Testis (tissue), 3 donors: ENCODE measurements around the gene CDCA8. TPM values are rescaled to one million over a fixed set of nuclear protein-coding genes. Genes with fewer than 3 reads are reported as not detected.
A peak's percentile ranks its signal among the peaks of the same experiment; 100 is the strongest.

ENCODE experiments used
- DNase-seq: peaks from one replicate; pipeline ENCODE4 v3.0.0-alpha.2; 2019
- H3K27ac ChIP-seq, 2 donors: fragments of 200-600 bp; sonication (generic); one replicate each; pipeline ENCODE4 v1.5.1; 2019
- H3K27me3 ChIP-seq: fragments of 200-600 bp; sonication (generic); one replicate; pipeline ENCODE4 v1.5.1; 2019
- H3K36me3 ChIP-seq: fragments of 200-600 bp; sonication (generic); one replicate; pipeline ENCODE4 v1.5.1; 2017; ENCODE audit warnings: low read depth; ENCODE audit errors: missing control alignments
- H3K4me1 ChIP-seq: fragments of 200-600 bp; sonication (generic); one replicate; pipeline ENCODE4 v1.5.1; 2019
- H3K4me3 ChIP-seq, 2 donors: fragments of 200-600 bp; sonication (generic); one replicate each; pipeline ENCODE4 v1.5.1; 2017 to 2019
- H3K9me3 ChIP-seq: fragments of 200-600 bp; sonication (generic); one replicate; pipeline ENCODE4 v1.5.1; 2017
- POLR2A ChIP-seq: fragments of 450-650 bp; IDR thresholded peaks from one replicate; pipeline ENCODE4 v1.6.1; 2017; ENCODE audit warnings: antibody characterized with exemption, mild to moderate bottlenecking, moderate library complexity
- WGBS, 2 donors: methylation state at CpG; one replicate each; pipeline ENCODE4 v1.1.5; 2018; 5-methylcytosine and 5-hydroxymethylcytosine counted together
- intact Hi-C: fragments of 100-400 bp; cut with DNase I; formaldehyde crosslinking; loops from one replicate; pipeline ENCODE4 v1.15.1; 2023; ENCODE audit warnings: low total_unique reads
- polyA plus RNA-seq: library from polyadenylated mRNA; stranded (reverse); fragments of 350-450 nt; fragmentation: Illumina TruSeq; extraction: RNeasy Lipid Tissue Mini Kit (QIAGEN cat#74804); gene quantifications from one replicate; pipeline ENCODE4 v1.2.3, GENCODE V29; 2014; ENCODE audit warnings: low read depth, low replicate concordance; ENCODE audit not compliant: insufficient read depth
- small RNA-seq, 2 donors: library from RNA; depleted of rRNA; stranded (forward); fragments of <200 nt; gene quantifications; one replicate each; pipeline ENCODE3, GENCODE V24; 2016
- total RNA-seq, 2 donors: library from RNA; depleted of rRNA; stranded (reverse); fragments of >200 nt; gene quantifications; one replicate each; pipeline ENCODE4 v1.2.3, GENCODE V29; 2016
- TF ChIP-seq, protein P1 (sequence below), 3 experiments: fragments of 450-650 bp in 2 of 3; fragments of 200-600 bp in 1 of 3; sonication (generic) in 1 of 3; IDR thresholded peaks; one replicate each; pipeline ENCODE4 v1.5.1; 2016 to 2019; ENCODE audit warnings: antibody characterized with exemption in 3 of 3, mild to moderate bottlenecking in 2 of 3, moderate library complexity in 1 of 3

CDCA8 gene
- total and polyA plus RNA-seq, 3 donors from 2014 or later, result 21.0 to 52.4 (median 28.1) TPM

DNA sequence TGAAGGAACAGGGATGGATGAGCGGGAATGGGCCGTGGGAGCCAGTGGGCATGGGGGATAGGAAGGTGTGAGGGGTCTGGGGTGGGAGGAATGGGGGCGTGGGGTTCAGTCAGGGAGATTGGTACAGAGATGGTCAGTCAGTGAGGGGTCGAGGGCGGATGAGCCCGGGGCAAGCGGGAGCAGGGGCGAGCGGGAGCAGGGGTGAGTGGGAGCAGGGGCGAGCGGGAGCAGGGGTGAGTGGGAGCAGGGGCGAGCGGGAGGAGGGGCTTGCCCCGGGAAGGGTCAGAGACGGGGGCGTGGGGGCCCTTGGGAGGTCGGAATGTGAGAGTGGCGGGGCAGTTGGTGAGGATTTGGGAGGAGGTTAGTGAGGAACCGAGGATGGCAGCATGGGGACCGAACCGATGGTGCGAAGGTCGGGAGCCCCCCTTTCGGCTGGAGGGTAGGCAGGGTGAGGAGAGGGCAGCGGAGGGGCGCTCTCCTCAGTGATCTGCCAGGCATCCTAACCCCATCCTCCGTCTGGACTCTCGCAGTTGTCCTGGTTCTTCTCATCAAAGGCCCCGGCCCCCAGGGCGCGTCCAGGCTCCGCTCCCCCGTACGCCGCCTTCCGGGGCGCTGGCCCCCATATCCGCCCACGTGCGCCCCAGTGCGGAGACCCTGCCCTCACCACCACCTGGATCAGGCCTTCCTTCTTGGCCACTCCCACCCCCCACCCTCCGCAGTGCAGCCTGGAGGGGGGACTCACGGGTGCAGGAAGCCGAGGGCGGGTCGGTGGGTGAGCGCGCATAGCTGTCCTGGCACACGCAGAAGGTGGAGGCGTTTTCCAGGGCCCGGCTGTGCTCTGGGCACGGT is 61.4 kb downstream of the CDCA8 start:
- no peak for TF ChIP-seq POLR2A
- TF ChIP-seq, protein P1, sequence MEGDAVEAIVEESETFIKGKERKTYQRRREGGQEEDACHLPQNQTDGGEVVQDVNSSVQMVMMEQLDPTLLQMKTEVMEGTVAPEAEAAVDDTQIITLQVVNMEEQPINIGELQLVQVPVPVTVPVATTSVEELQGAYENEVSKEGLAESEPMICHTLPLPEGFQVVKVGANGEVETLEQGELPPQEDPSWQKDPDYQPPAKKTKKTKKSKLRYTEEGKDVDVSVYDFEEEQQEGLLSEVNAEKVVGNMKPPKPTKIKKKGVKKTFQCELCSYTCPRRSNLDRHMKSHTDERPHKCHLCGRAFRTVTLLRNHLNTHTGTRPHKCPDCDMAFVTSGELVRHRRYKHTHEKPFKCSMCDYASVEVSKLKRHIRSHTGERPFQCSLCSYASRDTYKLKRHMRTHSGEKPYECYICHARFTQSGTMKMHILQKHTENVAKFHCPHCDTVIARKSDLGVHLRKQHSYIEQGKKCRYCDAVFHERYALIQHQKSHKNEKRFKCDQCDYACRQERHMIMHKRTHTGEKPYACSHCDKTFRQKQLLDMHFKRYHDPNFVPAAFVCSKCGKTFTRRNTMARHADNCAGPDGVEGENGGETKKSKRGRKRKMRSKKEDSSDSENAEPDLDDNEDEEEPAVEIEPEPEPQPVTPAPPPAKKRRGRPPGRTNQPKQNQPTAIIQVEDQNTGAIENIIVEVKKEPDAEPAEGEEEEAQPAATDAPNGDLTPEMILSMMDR (IDR thresholded peaks at IDR 0.05), result no peak
- H3K4me1 ChIP-seq, result peaks cover 11% of the 10 kb centered on the region
- WGBS, 2 donors, result 3 to 4% methylated on average over 33 to 51 of the region's 52 CpGs
- H3K9me3 ChIP-seq, result no peaks in the 10 kb centered on the region
- no peak overlapping the region for H3K27ac ChIP-seq
- intact Hi-C loops, result no loop called here
- H3K27me3 ChIP-seq, result no peaks in the 10 kb centered on the region
- no peak for DNase-seq
- no peaks in the 10 kb centered on the region for H3K36me3 ChIP-seq
- H3K4me3 ChIP-seq, result peak overlapping the region; percentile 46 to 53

DNA sequence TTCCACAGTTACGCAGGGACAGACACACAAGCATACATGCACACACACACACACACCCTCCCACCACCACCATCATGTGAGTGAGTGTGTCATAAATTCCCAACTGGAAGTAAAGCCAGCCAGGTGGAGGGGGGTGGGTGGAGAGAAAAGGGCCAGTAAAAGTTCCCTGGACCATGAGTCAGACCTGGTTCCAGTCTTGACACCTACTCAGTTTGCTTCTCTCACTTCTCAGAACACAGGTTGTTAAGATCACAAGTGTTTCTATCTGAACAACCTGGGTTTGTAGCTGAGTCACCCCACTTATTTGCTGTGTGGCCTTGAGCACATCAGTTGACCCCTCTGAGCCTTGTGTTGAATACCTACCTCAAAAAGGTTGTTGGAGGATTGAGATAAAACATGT is 63.0 kb downstream of the CDCA8 start:
- H3K27me3 ChIP-seq, result no peaks in the 10 kb centered on the region
- DNase-seq, result no peak
- no peaks in the 10 kb centered on the region for H3K9me3 ChIP-seq
- H3K36me3 ChIP-seq, result no peaks in the 10 kb centered on the region
- TF ChIP-seq POLR2A, result no peak
- TF ChIP-seq, protein P1 (IDR thresholded peaks at IDR 0.05), result no peak
- H3K4me3 ChIP-seq, result no peak overlapping the region
- no peak overlapping the region for H3K27ac ChIP-seq
- intact Hi-C loops, result no loop called here
- peaks cover 11% of the 10 kb centered on the region for H3K4me1 ChIP-seq
- 92% methylated on average over 1 of the region's 1 CpG; no CpG with 5 or more reads in 1 of the 2 donors for WGBS, 2 donors

- TF ChIP-seq POLR2A, result no peak
- TF ChIP-seq, protein P1 (IDR thresholded peaks at IDR 0.05), result no peak
- no peak for DNase-seq
- Histone ChIP-seq H3K27me3 (no peaks in the 10 kb centered on the region), H3K9me3 (no peaks in the 10 kb centered on the region), H3K27ac (no peak overlapping the region), H3K4me1 (peaks cover 11% of the 10 kb centered on the region), H3K4me3 (no peak overlapping the region), H3K36me3 (no peaks in the 10 kb centered on the region)
- intact Hi-C loops, result no loop called here
- 43 to 57% methylated on average over 4 of the region's 4 CpGs for WGBS, 2 donors
These were observed 63.7 kb downstream of the CDCA8 start for GRCh38 chr1:37755951-37756560.

Small RNA genes lying within 50 kb of the gene (small RNA-seq; reads per million reads assigned to genes)
- gene RF00019, result 0 reads per million in 2 donors

Other genes with a start within 250 kb of the CDCA8 start
- 1 to 10 TPM; 8.2 to 9.0 TPM for gene ZC3H12A, start 217.9 kb upstream of the CDCA8 start, total RNA-seq
- gene ZC3H12A, start 217.9 kb upstream of the CDCA8 start, polyA plus RNA-seq, result 6.3 TPM
- 100 to 1,000 TPM; 134 to 140 TPM for gene MEAF6, start 177.8 kb upstream of the CDCA8 start, total RNA-seq
- gene MEAF6, start 177.8 kb upstream of the CDCA8 start, polyA plus RNA-seq, result 132 TPM
- 10 to 100 TPM; 33.7 to 51.4 TPM for gene SNIP1, start 138.2 kb upstream of the CDCA8 start, total RNA-seq
- 16.8 TPM for gene SNIP1, start 138.2 kb upstream of the CDCA8 start, polyA plus RNA-seq
- 10 to 100 TPM; 50.5 to 73.0 TPM for gene DNALI1, start 135.6 kb upstream of the CDCA8 start, total RNA-seq
- 216 TPM for gene DNALI1, start 135.6 kb upstream of the CDCA8 start, polyA plus RNA-seq
- gene GNL2, start 96.6 kb upstream of the CDCA8 start, total RNA-seq, result 10 to 100 TPM; 57.4 to 78.7 TPM
- 34.4 TPM for gene GNL2, start 96.6 kb upstream of the CDCA8 start, polyA plus RNA-seq
- gene RSPO1, start 57.6 kb upstream of the CDCA8 start, total RNA-seq, result under 1 TPM; 0.16 to 0.25 TPM
- 5.0 TPM for gene RSPO1, start 57.6 kb upstream of the CDCA8 start, polyA plus RNA-seq
- 10 to 100 TPM; 55.3 to 71.7 TPM for gene EPHA10, start 72.6 kb downstream of the CDCA8 start, total RNA-seq
- 64.2 TPM for gene EPHA10, start 72.6 kb downstream of the CDCA8 start, polyA plus RNA-seq
- gene MANEAL, start 101.3 kb downstream of the CDCA8 start, total RNA-seq, result 10 to 100 TPM in 1 of 2 donors, 1 to 10 TPM in 1; 7.9 to 11.0 TPM
- 6.9 TPM for gene MANEAL, start 101.3 kb downstream of the CDCA8 start, polyA plus RNA-seq
- 100 to 1,000 TPM; 147 to 188 TPM for gene C1orf122, start 115.3 kb downstream of the CDCA8 start, total RNA-seq
- gene C1orf122, start 115.3 kb downstream of the CDCA8 start, polyA plus RNA-seq, result 48.1 TPM
- gene YRDC, start 115.7 kb downstream of the CDCA8 start, total RNA-seq, result 10 to 100 TPM; 42.8 to 46.7 TPM
- 39.7 TPM for gene YRDC, start 115.7 kb downstream of the CDCA8 start, polyA plus RNA-seq
- gene MTF1, start 167.1 kb downstream of the CDCA8 start, total RNA-seq, result 10 to 100 TPM; 12.8 to 16.8 TPM
- gene MTF1, start 167.1 kb downstream of the CDCA8 start, polyA plus RNA-seq, result 35.9 TPM